ENCODE measurements around the gene CNPPD1.

The CNPPD1 gene

DNA sequence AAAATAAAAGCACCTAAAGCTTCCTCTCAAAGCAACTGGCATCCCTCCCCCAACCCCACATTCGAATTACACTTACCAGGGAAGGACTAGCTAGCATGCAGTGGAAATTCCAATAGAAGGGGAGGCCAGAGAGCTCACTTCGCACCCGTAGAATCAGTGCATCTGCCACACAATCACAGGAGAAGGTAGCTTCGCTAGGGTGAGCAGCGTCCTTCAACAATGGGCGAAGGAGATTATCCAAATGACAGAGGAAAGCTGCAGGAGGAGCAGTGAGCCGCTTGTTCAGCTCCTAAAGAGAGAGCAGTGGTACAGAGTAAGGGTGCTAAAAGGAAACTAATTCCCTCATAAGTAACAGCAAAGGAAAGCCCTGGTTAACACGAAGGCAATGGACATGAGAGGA is 19.3 kb downstream of the CNPPD1 start:
- Histone ChIP-seq H3K4me1 (ENCODE audit: control insufficient read depth, insufficient read depth, low read length, poor library complexity, severe bottlenecking) (no peaks in the 10 kb centered on the region), H3K27ac (ENCODE audit: low read depth, low read length, severe bottlenecking) (no peak overlapping the region), H3K36me3 (ENCODE audit: control insufficient read depth, insufficient read depth, low read length) (peaks cover 18% of the 10 kb centered on the region), H3K4me3 (ENCODE audit: extremely low read depth, insufficient read depth, low read length, poor library complexity, severe bottlenecking) (no peak overlapping the region), H3K9me3 (ENCODE audit: control insufficient read depth, low read length) (no peaks in the 10 kb centered on the region)
- WGBS, 2 experiments (ENCODE audit: insufficient coverage in 2 of 2) = 81 to 85% methylated on average over 4 to 6 of the region's 8 CpGs

DNA sequence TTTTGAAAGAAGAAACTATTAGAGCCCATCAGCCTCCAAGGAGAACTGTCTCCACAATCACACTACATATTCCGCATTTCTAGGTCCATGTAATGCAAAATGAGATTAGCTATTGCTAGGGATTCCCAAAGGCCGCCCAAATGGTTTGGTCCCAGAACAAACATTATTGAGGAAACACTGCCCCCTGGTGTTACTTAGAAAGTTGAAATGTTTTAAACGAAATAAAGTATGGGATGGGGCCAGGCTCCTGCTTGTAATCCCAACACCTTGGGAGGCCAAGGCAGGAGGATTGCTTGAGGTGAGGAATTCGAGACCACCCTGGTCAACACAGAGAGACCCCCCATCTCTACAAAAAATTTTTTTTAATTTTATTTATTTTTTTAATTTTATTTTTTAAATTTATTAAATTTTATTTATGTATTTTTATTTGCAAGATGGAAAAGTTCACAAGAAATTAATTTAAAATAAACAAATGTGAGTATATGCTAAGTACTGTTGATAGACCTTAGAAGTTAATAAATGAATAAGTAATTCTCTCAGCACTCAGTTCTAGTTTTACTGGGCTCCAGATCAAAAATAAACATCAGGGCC is 21.6 kb downstream of the CNPPD1 start:
- WGBS, 2 experiments (ENCODE audit: insufficient coverage in 2 of 2) = 0% methylated on average over 1 of the region's 4 CpGs

DNA sequence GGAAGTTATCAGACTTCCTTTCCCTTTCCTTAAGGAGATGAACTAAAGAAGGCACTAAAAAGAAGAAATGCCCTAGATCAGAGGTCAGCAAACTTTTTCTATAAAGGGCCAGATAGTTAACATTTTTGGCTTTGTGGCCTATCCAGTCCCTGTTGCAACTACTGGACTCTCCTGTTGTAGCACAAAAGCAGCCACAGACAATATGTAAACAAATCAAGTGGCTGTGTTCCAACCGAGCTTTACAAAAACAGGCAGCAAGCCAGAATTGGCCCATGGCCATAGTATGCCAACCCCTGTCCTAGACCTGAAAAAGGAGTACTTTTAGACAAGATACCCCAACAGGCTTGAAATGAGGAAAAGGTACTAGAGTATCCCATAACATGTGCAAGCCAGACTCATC is 27.1 kb downstream of the CNPPD1 start:
- WGBS, 2 experiments (ENCODE audit: insufficient coverage in 2 of 2) = 100% methylated on average over 1 of the region's 1 CpG; no CpG with 5 or more reads in 1 of the 2 experiments
- Histone ChIP-seq H3K36me3 (ENCODE audit: control insufficient read depth, insufficient read depth, low read length) (peaks cover 31% of the 10 kb centered on the region), H3K9me3 (ENCODE audit: control insufficient read depth, low read length) (no peaks in the 10 kb centered on the region), H3K27ac (ENCODE audit: low read depth, low read length, severe bottlenecking) (no peak overlapping the region), H3K4me1 (ENCODE audit: control insufficient read depth, insufficient read depth, low read length, poor library complexity, severe bottlenecking) (no peaks in the 10 kb centered on the region), H3K4me3 (ENCODE audit: extremely low read depth, insufficient read depth, low read length, poor library complexity, severe bottlenecking) (no peak overlapping the region)

More for the DNA sequence above, 21.6 kb downstream of the CNPPD1 start:
- H3K9me3 ChIP-seq (ENCODE audit: control insufficient read depth, low read length) = no peaks in the 10 kb centered on the region
- no peak overlapping the region for H3K27ac ChIP-seq (ENCODE audit: low read depth, low read length, severe bottlenecking)
- H3K36me3 ChIP-seq (ENCODE audit: control insufficient read depth, insufficient read depth, low read length) = peaks cover 18% of the 10 kb centered on the region
- H3K4me1 ChIP-seq (ENCODE audit: control insufficient read depth, insufficient read depth, low read length, poor library complexity, severe bottlenecking) = no peaks in the 10 kb centered on the region
- H3K4me3 ChIP-seq (ENCODE audit: extremely low read depth, insufficient read depth, low read length, poor library complexity, severe bottlenecking) = no peak overlapping the region

DNA sequence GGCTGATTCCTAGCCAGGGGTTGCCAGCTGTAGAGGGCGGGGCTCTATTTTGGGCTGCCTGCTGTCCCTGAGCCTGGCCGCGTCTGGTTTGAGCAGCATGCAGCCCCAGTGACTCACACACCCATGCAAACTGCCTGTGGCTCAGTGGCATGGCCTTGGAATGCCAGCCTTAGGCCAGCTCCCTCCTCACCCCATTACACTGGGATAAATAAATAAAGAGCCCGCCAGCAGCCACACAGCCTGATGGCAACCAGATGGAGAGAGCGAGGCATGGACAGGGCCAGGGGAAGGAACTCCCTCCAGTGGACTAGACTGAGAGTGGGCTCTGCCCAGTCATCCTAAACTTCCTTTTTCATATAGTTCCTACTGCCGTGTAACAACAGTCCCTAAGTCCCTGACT is 34.4 kb downstream of the CNPPD1 start:
- no peak overlapping the region for H3K27ac ChIP-seq (ENCODE audit: low read depth, low read length, severe bottlenecking)
- no peaks in the 10 kb centered on the region for H3K4me1 ChIP-seq (ENCODE audit: control insufficient read depth, insufficient read depth, low read length, poor library complexity, severe bottlenecking)
- peaks cover 35% of the 10 kb centered on the region for H3K36me3 ChIP-seq (ENCODE audit: control insufficient read depth, insufficient read depth, low read length)
- no peak overlapping the region for H3K4me3 ChIP-seq (ENCODE audit: extremely low read depth, insufficient read depth, low read length, poor library complexity, severe bottlenecking)
- H3K9me3 ChIP-seq (ENCODE audit: control insufficient read depth, low read length) = no peaks in the 10 kb centered on the region
- 83 to 96% methylated on average over 3 to 6 of the region's 6 CpGs for WGBS, 2 experiments (ENCODE audit: insufficient coverage in 2 of 2)

DNA sequence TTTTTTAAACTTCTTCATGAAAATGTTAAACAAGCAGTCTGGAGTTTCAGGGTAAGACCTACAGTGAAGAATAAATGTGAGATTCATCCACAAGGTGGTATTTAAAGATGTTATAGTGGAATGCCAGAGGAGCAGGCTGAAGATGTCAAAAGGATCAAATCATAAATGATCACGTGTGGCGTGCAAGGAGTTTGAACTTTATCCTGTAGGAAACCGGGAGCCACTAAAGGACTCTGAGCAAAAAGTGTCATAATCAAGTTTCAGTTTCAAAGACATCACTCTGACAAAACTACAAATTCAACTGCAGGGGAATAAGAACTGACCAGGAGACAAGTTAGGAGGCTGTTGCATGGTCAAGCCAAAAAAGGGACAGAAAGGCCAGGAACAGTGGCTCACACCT is 36.0 kb downstream of the CNPPD1 start:
- no peak overlapping the region for H3K27ac ChIP-seq (ENCODE audit: low read depth, low read length, severe bottlenecking)

DNA sequence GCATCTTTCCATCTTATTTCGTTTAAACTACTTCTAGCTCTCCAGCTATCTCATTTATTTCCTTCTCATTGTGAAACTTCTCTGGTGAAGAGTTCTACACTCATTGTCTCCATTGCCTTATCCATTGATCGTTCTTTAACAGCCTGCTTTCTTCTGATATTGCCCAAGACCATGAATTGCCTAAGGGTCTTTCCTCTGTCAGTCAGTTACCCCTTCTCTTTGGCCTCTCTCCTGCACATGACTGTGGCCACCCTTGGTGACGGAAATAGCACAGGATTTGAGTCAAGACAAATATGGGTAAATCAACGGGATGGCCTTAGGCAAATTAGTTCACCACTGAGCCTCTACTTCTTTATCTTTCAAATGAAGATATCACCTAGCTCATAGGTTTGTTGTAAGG is 42.7 kb downstream of the CNPPD1 start:
- H3K27ac ChIP-seq (ENCODE audit: low read depth, low read length, severe bottlenecking) = no peak overlapping the region
- no peaks in the 10 kb centered on the region for H3K4me1 ChIP-seq (ENCODE audit: control insufficient read depth, insufficient read depth, low read length, poor library complexity, severe bottlenecking)
- 92 to 95% methylated on average over 3 to 4 of the region's 4 CpGs for WGBS, 2 experiments (ENCODE audit: insufficient coverage in 2 of 2)
- no peaks in the 10 kb centered on the region for H3K9me3 ChIP-seq (ENCODE audit: control insufficient read depth, low read length)
- H3K36me3 ChIP-seq (ENCODE audit: control insufficient read depth, insufficient read depth, low read length) = no peaks in the 10 kb centered on the region
- no peak overlapping the region for H3K4me3 ChIP-seq (ENCODE audit: extremely low read depth, insufficient read depth, low read length, poor library complexity, severe bottlenecking)

More for the DNA sequence above, 36.0 kb downstream of the CNPPD1 start:
- no peaks in the 10 kb centered on the region for H3K9me3 ChIP-seq (ENCODE audit: control insufficient read depth, low read length)
- H3K36me3 ChIP-seq (ENCODE audit: control insufficient read depth, insufficient read depth, low read length) = peaks cover 26% of the 10 kb centered on the region
- H3K4me1 ChIP-seq (ENCODE audit: control insufficient read depth, insufficient read depth, low read length, poor library complexity, severe bottlenecking) = no peaks in the 10 kb centered on the region
- WGBS, 2 experiments (ENCODE audit: insufficient coverage in 2 of 2) = 92 to 100% methylated on average over 2 to 3 of the region's 3 CpGs
- H3K4me3 ChIP-seq (ENCODE audit: extremely low read depth, insufficient read depth, low read length, poor library complexity, severe bottlenecking) = no peak overlapping the region

DNA sequence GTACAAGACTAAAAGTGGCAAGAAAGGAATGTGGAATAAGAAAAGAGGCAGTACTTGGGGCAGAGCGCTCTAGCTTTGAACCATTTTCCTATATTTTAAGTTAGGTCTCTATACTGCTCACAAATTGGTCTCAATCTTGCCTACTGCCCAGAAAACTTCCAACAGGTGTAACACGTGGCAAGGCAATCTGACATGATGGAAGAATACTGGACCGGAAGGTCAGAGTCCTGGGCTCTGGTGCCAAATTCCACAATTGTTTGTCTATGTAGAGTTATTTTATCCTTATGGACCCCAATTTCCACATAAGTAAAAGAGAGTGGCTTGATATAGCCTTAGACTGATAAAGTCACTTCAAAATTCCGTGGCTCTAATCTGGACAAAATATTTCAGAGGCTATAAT is 45.0 kb downstream of the CNPPD1 start:
- no peaks in the 10 kb centered on the region for H3K4me1 ChIP-seq (ENCODE audit: control insufficient read depth, insufficient read depth, low read length, poor library complexity, severe bottlenecking)
- H3K4me3 ChIP-seq (ENCODE audit: extremely low read depth, insufficient read depth, low read length, poor library complexity, severe bottlenecking) = no peak overlapping the region
- H3K9me3 ChIP-seq (ENCODE audit: control insufficient read depth, low read length) = no peaks in the 10 kb centered on the region
- no peak overlapping the region for H3K27ac ChIP-seq (ENCODE audit: low read depth, low read length, severe bottlenecking)
- H3K36me3 ChIP-seq (ENCODE audit: control insufficient read depth, insufficient read depth, low read length) = no peaks in the 10 kb centered on the region
- 100% methylated on average over 1 of the region's 4 CpGs; no CpG with 5 or more reads in 1 of the 2 experiments for WGBS, 2 experiments (ENCODE audit: insufficient coverage in 2 of 2)

DNA sequence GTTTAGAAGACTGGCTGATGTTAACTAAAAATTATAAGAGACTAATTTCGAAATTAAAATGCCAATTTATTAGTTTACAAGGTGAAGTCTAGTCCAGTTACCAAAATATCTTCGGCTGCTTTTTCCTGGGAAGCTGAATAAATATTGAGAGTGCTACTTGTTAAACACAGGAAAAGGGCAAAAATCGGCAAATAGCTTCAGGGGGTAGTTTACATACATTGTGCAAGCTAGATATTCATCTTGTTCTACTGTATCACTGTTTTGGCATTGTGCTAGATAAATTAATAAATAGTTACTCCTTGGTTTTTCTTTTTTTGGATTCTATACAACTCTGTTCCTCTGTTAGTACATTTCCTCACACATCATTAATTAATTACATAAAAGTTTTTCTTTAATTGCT is 45.4 kb downstream of the CNPPD1 start:
- WGBS, 2 experiments (ENCODE audit: insufficient coverage in 2 of 2) = 100% methylated on average over 1 of the region's 3 CpGs

DNA sequence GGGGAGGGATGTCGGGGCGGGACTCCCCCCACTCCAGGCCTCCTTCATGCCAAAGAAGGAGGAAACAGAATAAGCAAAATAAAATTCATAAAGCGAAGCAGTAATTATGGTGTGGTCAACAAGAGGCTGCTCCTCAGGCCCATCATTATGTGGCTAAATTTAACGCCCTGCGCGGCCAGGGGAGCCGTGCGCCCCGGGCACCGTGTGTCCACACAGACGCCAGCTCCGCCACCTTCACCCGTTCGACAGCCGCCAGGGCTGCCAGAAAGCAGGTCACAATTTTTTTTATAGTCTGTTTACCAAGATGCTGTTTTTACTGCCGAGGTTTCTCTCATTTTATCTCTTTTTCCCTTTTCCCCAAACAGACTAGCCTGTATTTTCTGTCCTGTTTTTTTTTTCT is 47.1 kb downstream of the CNPPD1 start:
- Histone ChIP-seq H3K9me3 (ENCODE audit: control insufficient read depth, low read length) (no peaks in the 10 kb centered on the region), H3K4me3 (ENCODE audit: extremely low read depth, insufficient read depth, low read length, poor library complexity, severe bottlenecking) (no peak overlapping the region), H3K27ac (ENCODE audit: low read depth, low read length, severe bottlenecking) (no peak overlapping the region), H3K4me1 (ENCODE audit: control insufficient read depth, insufficient read depth, low read length, poor library complexity, severe bottlenecking) (peaks cover 10% of the 10 kb centered on the region), H3K36me3 (ENCODE audit: control insufficient read depth, insufficient read depth, low read length) (no peaks in the 10 kb centered on the region)
- WGBS, 2 experiments (ENCODE audit: insufficient coverage in 2 of 2) = 92 to 99% methylated on average over 12 to 14 of the region's 16 CpGs

More for the DNA sequence above, 45.4 kb downstream of the CNPPD1 start:
- Histone ChIP-seq H3K27ac (ENCODE audit: low read depth, low read length, severe bottlenecking) (no peak overlapping the region), H3K4me1 (ENCODE audit: control insufficient read depth, insufficient read depth, low read length, poor library complexity, severe bottlenecking) (no peaks in the 10 kb centered on the region), H3K9me3 (ENCODE audit: control insufficient read depth, low read length) (no peaks in the 10 kb centered on the region), H3K4me3 (ENCODE audit: extremely low read depth, insufficient read depth, low read length, poor library complexity, severe bottlenecking) (no peak overlapping the region), H3K36me3 (ENCODE audit: control insufficient read depth, insufficient read depth, low read length) (no peaks in the 10 kb centered on the region)

DNA sequence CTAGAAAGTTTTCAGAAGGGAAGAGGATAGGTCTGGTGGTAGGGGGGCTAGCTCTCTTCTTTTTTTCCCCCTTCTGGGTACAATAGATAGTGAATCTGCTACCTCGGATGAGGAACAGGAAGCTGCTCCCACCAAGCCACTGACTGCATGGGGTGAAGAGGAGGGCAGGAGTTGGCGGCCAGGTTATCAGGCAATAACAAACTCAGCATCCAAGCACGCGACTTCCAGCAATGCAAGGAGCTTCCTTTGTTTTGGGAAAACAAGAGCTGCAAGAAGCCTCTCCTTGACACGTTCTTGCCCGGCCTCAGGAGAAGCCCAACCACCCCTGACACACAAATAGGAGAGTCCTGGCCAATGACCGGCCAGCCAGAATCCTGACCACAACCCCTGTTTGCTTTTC is 48.3 kb downstream of the CNPPD1 start:
- H3K27ac ChIP-seq (ENCODE audit: low read depth, low read length, severe bottlenecking) = no peak overlapping the region
- WGBS, 2 experiments (ENCODE audit: insufficient coverage in 2 of 2) = 70 to 86% methylated on average over 6 of the region's 7 CpGs

DNA sequence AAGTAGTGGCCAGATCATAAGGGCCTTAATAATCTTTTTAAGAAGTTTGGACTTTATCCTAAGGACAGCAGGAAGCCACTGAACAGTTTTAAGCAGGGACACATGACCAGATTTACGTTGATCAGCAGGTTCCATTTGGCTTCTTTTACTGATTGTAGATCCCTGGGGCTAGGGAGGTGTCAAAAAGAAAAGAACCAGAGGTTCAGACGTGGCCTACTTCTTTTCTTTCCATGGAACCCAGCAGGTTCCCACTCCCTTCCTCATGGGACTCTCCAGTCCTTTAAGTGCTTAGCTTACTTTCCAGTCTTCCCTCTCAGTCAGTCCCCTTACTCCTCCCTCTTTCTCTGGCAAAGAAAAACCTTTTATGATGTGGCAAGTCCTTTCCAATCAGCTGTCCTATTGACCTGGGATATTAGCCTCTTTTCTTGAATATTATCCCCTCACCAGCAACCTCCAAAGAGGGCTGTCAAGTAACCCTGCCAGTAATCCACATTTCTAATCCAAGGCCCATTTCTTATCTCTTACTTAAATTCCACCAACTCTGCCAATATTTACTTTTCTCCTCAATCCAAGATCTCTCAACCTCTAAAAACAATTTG is 49.6 kb downstream of the CNPPD1 start:
- Histone ChIP-seq H3K27ac (ENCODE audit: low read depth, low read length, severe bottlenecking) (no peak overlapping the region), H3K4me3 (ENCODE audit: extremely low read depth, insufficient read depth, low read length, poor library complexity, severe bottlenecking) (no peak overlapping the region), H3K4me1 (ENCODE audit: control insufficient read depth, insufficient read depth, low read length, poor library complexity, severe bottlenecking) (peaks cover 13% of the 10 kb centered on the region), H3K9me3 (ENCODE audit: control insufficient read depth, low read length) (no peaks in the 10 kb centered on the region), H3K36me3 (ENCODE audit: control insufficient read depth, insufficient read depth, low read length) (no peaks in the 10 kb centered on the region)
- WGBS, 2 experiments (ENCODE audit: insufficient coverage in 2 of 2) = 65 to 83% methylated on average over 2 of the region's 2 CpGs

More for the DNA sequence above, 48.3 kb downstream of the CNPPD1 start:
- peaks cover 13% of the 10 kb centered on the region for H3K4me1 ChIP-seq (ENCODE audit: control insufficient read depth, insufficient read depth, low read length, poor library complexity, severe bottlenecking)
- no peaks in the 10 kb centered on the region for H3K36me3 ChIP-seq (ENCODE audit: control insufficient read depth, insufficient read depth, low read length)
- H3K4me3 ChIP-seq (ENCODE audit: extremely low read depth, insufficient read depth, low read length, poor library complexity, severe bottlenecking) = no peak overlapping the region
- H3K9me3 ChIP-seq (ENCODE audit: control insufficient read depth, low read length) = no peaks in the 10 kb centered on the region
